Muscle layer of colon (tissue), 2 donors: Measurements from ENCODE around the gene CPNE6.

Experiments
- H3K27ac ChIP-seq: one replicate; pipeline ENCODE4 v1.7.0; 2013; ENCODE audit warnings: low read depth, mild to moderate bottlenecking, low read length, moderate library complexity
- H3K27me3 ChIP-seq, 2 donors: one replicate each; pipeline ENCODE4 v1.7.0; 2013; ENCODE audit warnings: low read length in 2 of 2, mild to moderate bottlenecking in 2 of 2; ENCODE audit not compliant: insufficient read depth in 2 of 2, control insufficient read depth in 1 of 2
- H3K36me3 ChIP-seq: one replicate; pipeline ENCODE4 v1.7.0; 2013; ENCODE audit warnings: mild to moderate bottlenecking, low read length; ENCODE audit not compliant: insufficient read depth
- H3K4me1 ChIP-seq: one replicate; pipeline ENCODE4 v1.7.0; 2013; ENCODE audit warnings: mild to moderate bottlenecking, low read length; ENCODE audit not compliant: insufficient read depth
- H3K4me3 ChIP-seq, 2 donors: one replicate each; pipeline ENCODE4 v1.7.0; 2013; ENCODE audit warnings: low read length in 2 of 2, low read depth in 1 of 2, mild to moderate bottlenecking in 1 of 2, moderate library complexity in 1 of 2
- H3K9ac ChIP-seq: one replicate; pipeline ENCODE4 v1.7.0; 2013; ENCODE audit warnings: low read length
- H3K9me3 ChIP-seq: one replicate; pipeline ENCODE4 v1.7.0; 2013; ENCODE audit warnings: mild to moderate bottlenecking, low read length
- donor health status: abdominal sarcoma.
- donor health status: Adenocarcinoma of cecum.

The CPNE6 gene

GRCh38 chr14:24082411-24083080 lies 11.2 kb downstream of the CPNE6 start:
- Histone ChIP-seq H3K9me3 (no peaks in the 10 kb centered on the region), H3K4me3 (no peak overlapping the region), H3K4me1 (peaks cover 6% of the 10 kb centered on the region), H3K9ac (no peak overlapping the region), H3K27ac (no peak overlapping the region), H3K27me3 (peaks cover 0 to 7% of the 10 kb centered on the region in 2 donors), H3K36me3 (no peaks in the 10 kb centered on the region)

- Histone ChIP-seq H3K27ac (no peak overlapping the region), H3K36me3 (no peaks in the 10 kb centered on the region), H3K9ac (no peak overlapping the region), H3K27me3 (peaks cover 0 to 6% of the 10 kb centered on the region in 2 donors), H3K4me1 (peaks cover 6% of the 10 kb centered on the region), H3K4me3 (no peak overlapping the region), H3K9me3 (no peaks in the 10 kb centered on the region)
Measured at GRCh38 chr14:24083462-24083861, 12.1 kb downstream of the CPNE6 start.

- H3K4me3 ChIP-seq: no peak overlapping the region
- H3K27me3 ChIP-seq: peaks cover 0 to 6% of the 10 kb centered on the region in 2 donors
Measured at GRCh38 chr14:24084440-24084839, 13.1 kb downstream of the CPNE6 start.

GRCh38 chr14:24085215-24085614 lies 13.9 kb downstream of the CPNE6 start:
- H3K9me3 ChIP-seq: no peaks in the 10 kb centered on the region
- peaks cover 6% of the 10 kb centered on the region for H3K4me1 ChIP-seq
- H3K9ac ChIP-seq: no peak overlapping the region
- no peak overlapping the region for H3K27ac ChIP-seq
- H3K4me3 ChIP-seq: no peak overlapping the region
- H3K36me3 ChIP-seq: no peaks in the 10 kb centered on the region
- peaks cover 0 to 6% of the 10 kb centered on the region in 2 donors for H3K27me3 ChIP-seq

More at GRCh38 chr14:24084440-24084839, 13.1 kb downstream of the CPNE6 start:
- Histone ChIP-seq H3K27ac (no peak overlapping the region), H3K4me1 (peaks cover 6% of the 10 kb centered on the region), H3K9me3 (no peaks in the 10 kb centered on the region), H3K36me3 (no peaks in the 10 kb centered on the region), H3K9ac (no peak overlapping the region)

- Histone ChIP-seq H3K9me3 (no peaks in the 10 kb centered on the region), H3K27me3 (peaks cover 0 to 6% of the 10 kb centered on the region in 2 donors), H3K27ac (no peak overlapping the region), H3K36me3 (no peaks in the 10 kb centered on the region), H3K9ac (no peak overlapping the region), H3K4me3 (no peak overlapping the region), H3K4me1 (no peaks in the 10 kb centered on the region)
Measured at GRCh38 chr14:24086193-24086955, 15.0 kb downstream of the CPNE6 start.

GRCh38 chr14:24087004-24087403 lies 15.6 kb downstream of the CPNE6 start:
- Histone ChIP-seq H3K36me3 (no peaks in the 10 kb centered on the region), H3K4me1 (no peaks in the 10 kb centered on the region), H3K4me3 (no peak overlapping the region), H3K27ac (no peak overlapping the region), H3K9me3 (no peaks in the 10 kb centered on the region), H3K9ac (no peak overlapping the region), H3K27me3 (no peaks in the 10 kb centered on the region)

GRCh38 chr14:24088095-24088494 lies 16.7 kb downstream of the CPNE6 start:
- Histone ChIP-seq H3K27ac (no peak overlapping the region), H3K9ac (no peak overlapping the region), H3K36me3 (no peaks in the 10 kb centered on the region), H3K4me1 (no peaks in the 10 kb centered on the region), H3K9me3 (no peaks in the 10 kb centered on the region), H3K4me3 (no peak overlapping the region), H3K27me3 (no peaks in the 10 kb centered on the region)

- H3K4me1 ChIP-seq: peaks cover 10% of the 10 kb centered on the region
- no peaks in the 10 kb centered on the region for H3K36me3 ChIP-seq
- H3K27ac ChIP-seq: no peak overlapping the region
- H3K27me3 ChIP-seq: no peaks in the 10 kb centered on the region
- H3K9me3 ChIP-seq: no peaks in the 10 kb centered on the region
- no peak overlapping the region for H3K9ac ChIP-seq
- H3K4me3 ChIP-seq: no peak overlapping the region
Measured at GRCh38 chr14:24089890-24090289, 18.5 kb downstream of the CPNE6 start.

- no peaks in the 10 kb centered on the region for H3K9me3 ChIP-seq
- H3K27ac ChIP-seq: no peak overlapping the region
- no peaks in the 10 kb centered on the region for H3K36me3 ChIP-seq
- H3K27me3 ChIP-seq: no peaks in the 10 kb centered on the region
- H3K4me1 ChIP-seq: peaks cover 20% of the 10 kb centered on the region
- no peak overlapping the region for H3K9ac ChIP-seq
- H3K4me3 ChIP-seq: no peak overlapping the region
Measured at GRCh38 chr14:24092110-24092504, 20.7 kb downstream of the CPNE6 start.

GRCh38 chr14:24092505-24093206 lies 21.3 kb downstream of the CPNE6 start:
- Histone ChIP-seq H3K27me3 (no peaks in the 10 kb centered on the region), H3K4me1 (peaks cover 20% of the 10 kb centered on the region), H3K9ac (no peak overlapping the region), H3K27ac (no peak overlapping the region), H3K4me3 (no peak overlapping the region), H3K36me3 (no peaks in the 10 kb centered on the region), H3K9me3 (no peaks in the 10 kb centered on the region)

- Histone ChIP-seq H3K9ac (no peak overlapping the region), H3K9me3 (no peaks in the 10 kb centered on the region), H3K27ac (peak overlapping the region; percentile 47), H3K4me1 (peaks cover 20% of the 10 kb centered on the region), H3K36me3 (peaks cover 1% of the 10 kb centered on the region), H3K4me3 (peak overlapping the region; percentile 57 to 66), H3K27me3 (no peaks in the 10 kb centered on the region)
Measured at GRCh38 chr14:24093207-24093900, 22.0 kb downstream of the CPNE6 start.
